ENCODE results near the gene SLC8A1.

The SLC8A1 gene

GRCh38 chr2:40105593-40105992, 346.3 kb downstream of the SLC8A1 start:
- no peak overlapping the region for H3K4me3 ChIP-seq (ENCODE audit: low read depth, low read length)
- TF ChIP-seq, protein P1, sequence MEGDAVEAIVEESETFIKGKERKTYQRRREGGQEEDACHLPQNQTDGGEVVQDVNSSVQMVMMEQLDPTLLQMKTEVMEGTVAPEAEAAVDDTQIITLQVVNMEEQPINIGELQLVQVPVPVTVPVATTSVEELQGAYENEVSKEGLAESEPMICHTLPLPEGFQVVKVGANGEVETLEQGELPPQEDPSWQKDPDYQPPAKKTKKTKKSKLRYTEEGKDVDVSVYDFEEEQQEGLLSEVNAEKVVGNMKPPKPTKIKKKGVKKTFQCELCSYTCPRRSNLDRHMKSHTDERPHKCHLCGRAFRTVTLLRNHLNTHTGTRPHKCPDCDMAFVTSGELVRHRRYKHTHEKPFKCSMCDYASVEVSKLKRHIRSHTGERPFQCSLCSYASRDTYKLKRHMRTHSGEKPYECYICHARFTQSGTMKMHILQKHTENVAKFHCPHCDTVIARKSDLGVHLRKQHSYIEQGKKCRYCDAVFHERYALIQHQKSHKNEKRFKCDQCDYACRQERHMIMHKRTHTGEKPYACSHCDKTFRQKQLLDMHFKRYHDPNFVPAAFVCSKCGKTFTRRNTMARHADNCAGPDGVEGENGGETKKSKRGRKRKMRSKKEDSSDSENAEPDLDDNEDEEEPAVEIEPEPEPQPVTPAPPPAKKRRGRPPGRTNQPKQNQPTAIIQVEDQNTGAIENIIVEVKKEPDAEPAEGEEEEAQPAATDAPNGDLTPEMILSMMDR (IDR thresholded peaks at IDR 0.05; ENCODE audit: insufficient read depth, low read length, missing control alignments), result no peak
- POLR2A ChIA-PET, result interaction anchor here (1.0 to 1.4 kb wide), 3 partner anchors 17 to 345 kb away, joined by 3 to 4 read pairs (median 3); no protein-coding TSS in a partner anchor
- CTCF ChIA-PET, result interaction anchor here (0.7 to 1.0 kb wide), 4 partner anchors 9 to 193 kb away, joined by 3 read pairs; no protein-coding TSS in a partner anchor
- DNase-seq (ENCODE audit: low read depth, low spot score), result no peak

DNA sequence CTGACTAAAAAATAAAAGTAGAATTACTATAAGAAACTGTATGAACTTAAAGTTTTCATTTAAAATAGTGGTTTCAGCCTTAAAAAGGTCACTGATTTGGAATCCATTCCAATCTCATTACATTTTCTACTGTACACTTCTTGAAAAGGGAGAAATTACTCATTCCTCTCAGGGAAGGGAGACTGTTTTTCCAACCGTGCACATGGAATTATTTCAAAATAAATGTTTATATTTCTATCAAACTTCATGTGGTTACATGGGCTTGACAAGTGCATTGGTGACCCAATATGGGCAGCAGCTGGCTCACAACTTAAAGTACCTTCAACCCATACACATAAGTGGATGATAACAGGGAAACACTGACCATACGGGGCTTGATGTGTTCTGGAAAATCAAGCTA, 348.3 kb downstream of the SLC8A1 start:
- TF ChIP-seq, protein P1 (IDR thresholded peaks at IDR 0.05; ENCODE audit: insufficient read depth, low read length, missing control alignments), result no peak
- ChIA-PET POLR2A (interaction anchor here (0.6 to 1.2 kb wide), 3 partner anchors 88 to 348 kb away, joined by 3 read pairs; no protein-coding TSS in a partner anchor), CTCF (interaction anchor here (1.6 kb wide), 1 partner anchor 13 kb away, joined by 4 read pairs; no protein-coding TSS in a partner anchor)
- no peak overlapping the region for H3K4me3 ChIP-seq (ENCODE audit: low read depth, low read length)
- no peak for DNase-seq (ENCODE audit: low read depth, low spot score)

- H3K4me3 ChIP-seq (ENCODE audit: low read depth, low read length), result no peak overlapping the region
- peak; percentile 85 for DNase-seq (ENCODE audit: low read depth, low spot score)
- ChIA-PET POLR2A (interaction anchor here (0.6 to 1.3 kb wide), 5 partner anchors 25 to 348 kb away, joined by 3 to 4 read pairs (median 3); no protein-coding TSS in a partner anchor), CTCF (interaction anchor here (1.4 to 1.6 kb wide), 2 partner anchors 13 to 190 kb away, joined by 4 to 6 read pairs; no protein-coding TSS in a partner anchor)
- TF ChIP-seq, protein P1 (IDR thresholded peaks at IDR 0.05; ENCODE audit: insufficient read depth, low read length, missing control alignments), result no peak
Observed at GRCh38 chr2:40103163-40103562, 348.7 kb downstream of the SLC8A1 start.

DNA sequence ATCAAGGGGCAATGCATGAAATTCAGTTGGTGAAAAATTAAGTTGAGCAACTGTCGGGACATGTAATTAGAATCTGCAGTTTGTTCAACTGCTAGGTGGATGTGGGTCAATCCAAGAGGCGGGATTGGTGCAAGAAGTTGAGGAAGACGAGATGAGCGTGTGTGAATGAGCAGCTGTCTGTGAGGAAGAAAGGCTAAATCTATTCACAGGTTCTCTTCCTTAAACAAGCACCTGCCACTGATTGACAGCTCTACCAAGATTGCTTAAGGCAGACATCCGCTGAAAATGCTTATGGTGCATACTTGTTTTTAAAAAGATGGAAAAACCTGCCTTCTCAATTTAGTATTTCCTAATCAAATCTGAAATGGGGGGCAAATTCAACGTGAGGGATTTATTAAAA, 349.4 kb downstream of the SLC8A1 start:
- POLR2A ChIA-PET, result interaction anchor here (0.7 to 1.3 kb wide), 3 partner anchors 25 to 231 kb away, joined by 3 to 4 read pairs (median 3); no protein-coding TSS in a partner anchor
- DNase-seq (ENCODE audit: low read depth, low spot score), result no peak
- TF ChIP-seq, protein P1 (IDR thresholded peaks at IDR 0.05; ENCODE audit: insufficient read depth, low read length, missing control alignments), result no peak
- CTCF ChIA-PET, result interaction anchor here (1.1 to 1.6 kb wide), 3 partner anchors 14 to 189 kb away, joined by 4 to 6 read pairs (median 4); no protein-coding TSS in a partner anchor
- H3K4me3 ChIP-seq (ENCODE audit: low read depth, low read length), result no peak overlapping the region

DNA sequence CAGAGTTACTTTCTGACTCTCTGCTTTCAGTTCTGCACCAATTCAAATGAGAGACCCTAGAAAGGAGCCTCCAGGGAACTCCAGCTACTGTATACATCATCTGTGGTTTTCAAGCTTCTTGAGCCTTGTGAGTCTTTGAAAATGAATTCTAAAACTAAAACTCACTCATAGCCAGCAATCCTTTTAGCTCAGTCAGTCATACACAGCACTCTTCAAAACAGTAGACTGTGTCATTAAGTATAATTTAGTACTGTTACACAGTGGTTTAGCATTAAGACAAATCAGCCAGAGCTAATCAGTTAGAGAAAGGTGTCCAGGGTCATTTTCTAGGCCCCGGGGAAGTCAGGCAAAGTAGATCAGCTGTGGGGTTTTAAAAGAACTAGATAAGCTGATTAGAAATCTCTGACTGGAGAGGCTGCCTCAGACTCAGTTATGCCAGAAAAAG, 350.7 kb downstream of the SLC8A1 start:
- no peak overlapping the region for H3K4me3 ChIP-seq (ENCODE audit: low read depth, low read length)
- TF ChIP-seq, protein P1 (IDR thresholded peaks at IDR 0.05; ENCODE audit: insufficient read depth, low read length, missing control alignments), result no peak
- ChIA-PET CTCF (interaction anchor here (1.1 to 1.7 kb wide), 8 partner anchors 67 to 349 kb away, joined by 3 to 10 read pairs (median 4); no protein-coding TSS in a partner anchor), POLR2A (interaction anchor here (0.6 to 2.1 kb wide), 13 partner anchors 27 to 349 kb away, joined by 3 to 27 read pairs (median 5); no protein-coding TSS in a partner anchor)
- DNase-seq (ENCODE audit: low read depth, low spot score), result peak; percentile 87

DNA sequence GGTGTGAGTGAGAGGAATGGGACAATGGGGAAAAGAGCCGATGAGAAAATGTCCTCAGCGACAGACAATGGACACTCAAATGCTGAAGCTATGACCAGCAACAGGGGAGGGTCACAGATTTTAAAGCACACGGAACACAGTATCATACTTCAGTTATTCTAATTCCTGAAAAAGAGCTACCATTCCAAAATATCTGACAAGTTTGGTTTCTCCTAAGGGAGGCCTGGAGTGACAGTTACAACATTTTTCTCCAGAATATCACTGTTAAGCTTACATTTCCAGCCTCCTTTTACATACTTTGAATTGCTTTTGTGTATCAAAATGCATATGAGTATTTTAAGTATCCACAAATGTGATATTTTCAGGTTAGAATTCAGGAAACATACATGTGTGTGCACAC, 351.2 kb downstream of the SLC8A1 start:
- POLR2A ChIA-PET, result interaction anchor here (0.6 to 2.1 kb wide), 11 partner anchors 27 to 350 kb away, joined by 3 to 27 read pairs (median 6); no protein-coding TSS in a partner anchor
- CTCF ChIA-PET, result interaction anchor here (0.5 to 1.7 kb wide), 7 partner anchors 113 to 372 kb away, joined by 3 to 10 read pairs (median 5); no protein-coding TSS in a partner anchor
- TF ChIP-seq, protein P1 (IDR thresholded peaks at IDR 0.05; ENCODE audit: insufficient read depth, low read length, missing control alignments), result no peak
- DNase-seq (ENCODE audit: low read depth, low spot score), result no peak
- H3K4me3 ChIP-seq (ENCODE audit: low read depth, low read length), result no peak overlapping the region
